Activated naive CD4-positive, alpha-beta T cell treated with anti-CD3 and anti-CD28 coated beads, Interleukin-2, amount 50 U/mL, for 16 hours (primary cell): Measurements from ENCODE around the gene TTLL3.
A peak's percentile ranks its signal among the peaks of the same experiment; 100 is the strongest.
"Not testable (repeated sequence)": the region's sequence is repeated elsewhere in the genome, so short reads cannot be mapped to it uniquely, and the experiment has no call there.

Source experiments
- DNase-seq: peaks from one replicate; pipeline ENCODE4 v3.0.0-alpha.2; 2020

The TTLL3 gene

GRCh38 chr3:9843715-9844438, 33.8 kb downstream of the TTLL3 start, which contains the start of gene RPUSD3:
Gene RPUSD3, minus strand, starts transcription at chr3:9844008. Its CDS starts 18 bp downstream, at chr3:9843990.
- peak; percentile 93 for DNase-seq

DNA sequence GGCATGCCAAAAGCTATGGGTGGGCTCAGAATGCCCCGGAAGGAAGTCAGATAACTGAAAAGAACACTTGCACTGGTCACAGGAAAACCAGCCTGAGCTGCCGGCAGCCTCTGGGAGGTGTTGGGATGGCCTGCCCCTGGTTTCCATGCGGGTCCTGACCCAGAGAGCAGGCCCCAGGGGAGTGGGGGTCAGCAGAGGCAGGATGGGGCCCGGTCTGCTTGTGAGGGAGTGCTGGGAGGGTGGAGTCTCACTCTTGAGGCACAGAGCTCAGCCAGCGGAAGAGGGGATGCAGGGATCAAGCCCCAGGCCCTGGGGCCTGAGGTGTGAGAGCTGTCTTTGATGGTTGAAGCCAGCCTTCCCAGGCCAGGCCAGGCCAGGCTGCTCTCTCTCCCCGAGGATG, 36.2 kb downstream of the TTLL3 start:
- no peak for DNase-seq

DNA sequence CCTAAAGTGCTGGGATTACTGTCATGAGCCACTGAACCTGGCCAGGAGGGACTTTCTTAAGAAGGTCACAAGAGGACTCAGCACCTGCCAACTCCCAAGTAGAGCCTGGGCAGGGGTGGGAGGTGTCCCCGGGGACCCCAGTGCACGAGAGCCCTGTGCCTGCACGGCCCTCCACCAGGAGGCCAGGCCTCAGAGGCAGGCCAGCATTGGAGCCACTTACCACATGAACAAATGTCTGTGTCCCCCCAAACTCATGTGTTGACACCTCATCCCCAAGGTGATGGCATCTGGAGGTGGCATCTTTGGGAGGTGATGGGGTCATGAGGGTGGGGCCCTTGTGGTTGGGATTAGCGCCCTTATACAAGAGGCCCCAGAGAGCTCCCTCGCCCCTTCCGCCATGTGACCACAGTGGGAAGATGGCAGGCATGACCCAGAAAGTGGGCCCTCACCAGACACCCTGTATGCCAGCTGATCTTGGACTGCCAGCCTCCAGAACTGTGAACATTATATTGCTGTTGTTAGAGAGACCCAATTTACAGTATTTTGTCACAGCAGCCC, 36.9 kb downstream of the TTLL3 start:
- DNase-seq: no peak

DNA sequence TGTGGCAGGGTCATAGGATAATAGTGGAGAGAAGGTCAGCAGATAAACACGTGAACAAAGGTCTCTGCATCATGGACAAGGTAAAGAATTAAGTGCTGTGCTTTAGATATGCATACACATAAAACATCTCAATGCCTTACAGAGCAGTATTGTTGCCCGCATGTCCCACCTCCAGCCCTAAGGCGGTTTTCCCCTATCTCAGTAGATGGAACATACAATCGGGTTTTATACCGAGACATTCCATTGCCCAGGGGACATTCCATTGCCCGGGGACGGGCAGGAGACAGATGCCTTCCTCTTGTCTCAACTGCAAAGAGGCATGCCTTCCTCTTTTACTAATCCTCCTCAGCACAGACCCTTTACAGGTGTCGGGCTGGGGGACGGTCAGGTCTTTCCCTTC, 37.8 kb downstream of the TTLL3 start:
- DNase-seq: not testable (repeated sequence)

DNA sequence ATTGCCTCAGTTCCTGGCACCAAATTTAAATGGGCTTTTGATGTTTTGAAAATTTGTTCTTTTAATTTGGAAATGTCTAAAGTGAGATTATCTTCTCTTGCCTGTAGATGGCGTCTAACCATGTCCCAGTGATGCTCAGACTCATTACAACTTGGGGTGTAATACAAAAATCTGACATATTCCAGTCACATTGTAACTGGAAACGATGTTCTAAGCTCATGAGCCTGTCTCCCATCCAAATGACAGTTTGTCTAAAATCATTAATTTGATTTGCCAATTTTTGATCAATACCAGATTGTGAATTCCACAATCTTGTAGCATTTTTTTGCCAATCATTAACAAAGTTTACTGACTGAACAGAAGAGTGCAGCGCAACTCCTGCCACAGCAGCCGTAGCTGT, 38.8 kb downstream of the TTLL3 start:
- DNase-seq: not testable (repeated sequence)

DNA sequence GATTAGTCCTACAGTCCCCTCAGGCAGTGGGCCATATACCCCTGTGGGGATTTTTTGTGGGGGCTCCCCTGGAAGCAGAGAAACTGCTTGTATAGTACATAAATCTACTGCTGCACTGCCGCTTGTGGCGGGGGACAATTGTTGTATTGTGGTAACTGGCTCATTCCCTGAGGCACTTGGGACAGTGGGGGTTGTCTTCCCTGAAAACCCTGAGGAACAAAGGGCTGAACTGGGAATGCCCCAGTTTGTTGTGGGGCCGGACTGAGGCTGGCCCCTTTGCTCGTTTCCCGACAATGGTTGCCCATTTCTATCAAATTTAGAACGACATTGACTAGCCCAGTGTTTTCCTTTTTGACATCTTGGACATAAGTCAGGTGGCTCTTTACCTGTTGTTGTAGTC, 41.3 kb downstream of the TTLL3 start:
- not testable (repeated sequence) for DNase-seq

- not testable (repeated sequence) for DNase-seq
Measured at GRCh38 chr3:9851926-9852325, 41.9 kb downstream of the TTLL3 start.

DNA sequence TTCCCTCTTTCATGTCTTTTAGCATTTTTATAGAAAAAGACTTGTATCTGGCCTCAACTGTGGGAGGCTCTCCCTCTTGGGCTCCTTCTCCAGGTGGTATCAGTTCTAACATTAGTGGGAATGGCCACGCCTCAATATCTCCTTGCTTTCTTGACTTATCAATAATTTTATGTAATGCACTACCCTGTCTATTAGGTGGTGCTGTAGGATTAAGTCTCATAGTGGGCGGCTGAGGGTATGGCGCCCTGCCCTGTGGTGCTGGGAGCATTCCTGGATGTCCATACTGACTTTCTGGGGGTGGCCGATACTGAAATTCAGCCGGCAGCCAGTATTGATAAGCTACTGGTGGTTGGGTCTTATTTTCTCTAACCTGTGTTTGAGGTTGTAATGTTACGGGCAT, 42.5 kb downstream of the TTLL3 start:
- no peak for DNase-seq

DNA sequence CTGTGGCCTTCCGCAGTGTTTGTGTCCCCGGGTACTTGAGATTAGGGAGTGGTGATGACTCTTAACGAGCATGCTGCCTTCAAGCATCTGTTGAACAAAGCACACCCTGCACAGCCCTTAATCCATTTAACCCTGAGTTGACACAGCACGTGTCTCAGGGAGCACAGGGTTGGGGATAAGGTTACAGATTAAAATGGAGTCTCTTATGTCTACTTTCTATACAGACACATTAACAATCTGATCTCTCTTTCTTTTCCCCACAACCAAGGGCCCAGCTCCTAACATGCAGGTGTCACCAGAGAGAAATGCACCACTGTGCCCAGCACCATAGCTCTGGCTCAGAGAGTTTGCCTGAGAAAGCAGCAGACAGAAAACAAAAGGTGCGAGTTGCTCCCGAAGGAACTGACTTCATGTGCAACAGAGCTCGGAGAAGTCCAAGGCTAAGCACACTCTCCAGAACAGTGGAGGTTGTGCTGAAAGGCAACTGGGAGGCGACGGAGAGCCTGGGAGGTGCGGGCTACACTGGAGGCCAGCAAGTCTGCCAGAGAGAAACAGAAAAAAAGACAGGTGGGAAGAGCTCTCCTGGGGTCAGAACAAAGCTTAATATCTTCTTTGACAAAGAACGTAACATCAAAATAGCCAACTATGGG, 44.4 kb downstream of the TTLL3 start:
- not testable (repeated sequence) for DNase-seq

DNA sequence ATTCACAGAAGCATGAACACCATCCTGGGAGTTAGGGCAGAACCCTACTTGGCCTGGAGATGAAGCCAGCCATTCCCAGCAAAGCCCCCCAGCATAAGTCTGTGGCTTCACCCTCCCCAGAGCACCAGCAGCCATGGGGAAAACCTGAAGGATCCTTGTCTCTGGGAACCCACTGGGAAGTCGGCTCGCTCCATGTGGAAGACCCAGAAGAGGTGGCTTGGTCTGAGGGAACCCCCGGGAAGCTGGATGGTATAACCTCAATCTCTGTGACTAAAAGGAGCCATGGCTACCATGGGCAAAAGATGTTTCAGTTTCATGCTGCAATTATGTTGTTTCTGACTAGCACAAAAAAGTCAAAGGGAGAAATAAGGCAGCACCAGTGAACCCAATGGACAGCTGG, 45.5 kb downstream of the TTLL3 start:
- no peak for DNase-seq

GRCh38 chr3:9859530-9860025, 49.5 kb downstream of the TTLL3 start:
- DNase-seq: no peak

GRCh38 chr3:9861201-9861600, 51.1 kb downstream of the TTLL3 start:
- DNase-seq: no peak

DNA sequence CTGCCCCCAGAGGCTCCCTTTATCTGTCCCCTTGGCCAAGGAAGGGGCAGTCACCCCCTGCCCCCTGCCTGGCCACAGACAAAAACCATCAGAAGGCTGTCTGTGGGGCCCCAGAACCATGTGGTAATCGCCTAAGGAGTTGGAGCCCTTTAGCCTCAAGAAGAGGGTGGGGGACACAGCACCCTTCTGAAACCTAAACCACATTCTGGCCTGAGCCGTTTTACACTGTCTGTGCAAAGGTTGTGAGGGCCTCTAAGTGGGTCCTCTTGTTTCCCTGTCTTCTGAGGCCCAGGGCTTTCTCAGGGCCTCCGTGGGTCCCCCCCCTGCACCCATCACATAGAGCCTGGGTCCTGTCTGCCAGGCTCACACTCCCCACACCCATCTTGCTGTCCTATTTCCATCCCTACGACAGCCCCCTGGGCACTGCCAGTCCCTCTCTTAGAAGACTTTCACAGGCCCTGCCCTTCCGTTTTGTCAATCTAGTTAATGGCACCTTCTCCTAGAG, 51.6 kb downstream of the TTLL3 start:
- DNase-seq: no peak

DNA sequence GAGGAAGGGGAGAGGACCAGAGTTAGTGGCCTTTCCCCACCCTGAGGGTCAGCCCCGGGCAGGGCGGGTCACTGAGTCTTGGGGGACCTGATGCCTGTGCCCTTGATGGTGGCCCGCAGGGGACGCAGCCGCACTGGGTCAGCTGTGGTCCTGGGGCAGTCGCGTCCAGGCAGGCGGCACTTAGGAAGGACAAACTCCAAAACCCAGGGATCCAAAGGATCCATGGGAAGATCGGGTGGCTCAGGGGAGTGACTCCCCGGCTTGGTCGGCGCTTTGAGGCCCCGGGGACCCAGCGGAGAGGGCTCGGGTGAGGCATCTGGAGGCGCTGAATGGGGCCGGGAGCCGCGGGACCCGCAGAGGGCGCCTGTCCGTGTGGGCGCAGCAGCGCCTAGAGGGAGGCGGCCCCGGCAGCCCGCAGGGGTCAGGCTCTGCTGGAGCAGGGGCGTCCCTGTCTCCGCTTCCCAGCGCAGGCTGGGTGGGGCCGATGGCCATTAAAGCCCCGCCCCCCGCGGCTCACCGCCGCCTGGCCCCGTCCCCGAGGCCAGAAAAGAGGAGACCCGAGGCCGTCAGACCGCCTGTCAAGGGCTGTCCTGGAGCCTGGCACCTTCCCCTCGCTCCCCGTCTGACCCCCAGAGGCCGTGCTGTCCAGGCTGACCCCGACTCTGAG, 52.5 kb downstream of the TTLL3 start:
- DNase-seq: peak; percentile 43

DNA sequence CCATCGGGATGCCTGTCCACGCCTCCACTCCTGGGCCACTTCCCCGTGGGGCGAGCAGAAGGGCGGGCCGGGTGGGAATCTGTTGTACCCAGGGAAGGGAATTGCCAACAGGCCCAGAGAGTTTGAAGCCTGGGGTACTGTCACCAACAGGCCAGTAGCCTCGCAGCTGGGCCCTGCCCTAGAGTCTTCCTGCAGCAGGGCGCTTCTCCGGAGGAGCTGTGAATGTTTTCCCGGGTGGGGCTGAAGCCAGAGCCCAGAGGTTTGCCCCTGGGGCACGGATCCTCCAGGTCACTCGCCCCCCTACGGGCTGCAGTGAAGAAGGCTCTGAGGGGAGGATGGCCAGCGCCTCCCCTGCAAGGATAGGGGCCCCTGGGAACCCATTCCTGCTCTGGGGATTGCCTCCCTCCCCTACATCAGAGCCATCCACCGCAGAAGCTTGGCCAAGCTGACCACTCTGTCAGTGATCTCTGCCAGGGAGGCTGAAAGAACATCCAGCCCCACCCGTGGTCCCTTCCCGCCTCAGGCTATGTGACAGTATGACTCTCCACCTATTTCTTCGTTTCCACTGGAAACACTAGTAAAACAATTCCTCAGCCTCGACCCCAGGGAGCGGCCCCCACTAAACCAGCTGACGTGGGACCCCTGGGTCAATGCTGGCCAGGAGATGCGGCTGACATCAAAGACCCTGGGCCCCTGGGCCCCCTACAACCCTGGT, 53.2 kb downstream of the TTLL3 start:
- DNase-seq: no peak

DNA sequence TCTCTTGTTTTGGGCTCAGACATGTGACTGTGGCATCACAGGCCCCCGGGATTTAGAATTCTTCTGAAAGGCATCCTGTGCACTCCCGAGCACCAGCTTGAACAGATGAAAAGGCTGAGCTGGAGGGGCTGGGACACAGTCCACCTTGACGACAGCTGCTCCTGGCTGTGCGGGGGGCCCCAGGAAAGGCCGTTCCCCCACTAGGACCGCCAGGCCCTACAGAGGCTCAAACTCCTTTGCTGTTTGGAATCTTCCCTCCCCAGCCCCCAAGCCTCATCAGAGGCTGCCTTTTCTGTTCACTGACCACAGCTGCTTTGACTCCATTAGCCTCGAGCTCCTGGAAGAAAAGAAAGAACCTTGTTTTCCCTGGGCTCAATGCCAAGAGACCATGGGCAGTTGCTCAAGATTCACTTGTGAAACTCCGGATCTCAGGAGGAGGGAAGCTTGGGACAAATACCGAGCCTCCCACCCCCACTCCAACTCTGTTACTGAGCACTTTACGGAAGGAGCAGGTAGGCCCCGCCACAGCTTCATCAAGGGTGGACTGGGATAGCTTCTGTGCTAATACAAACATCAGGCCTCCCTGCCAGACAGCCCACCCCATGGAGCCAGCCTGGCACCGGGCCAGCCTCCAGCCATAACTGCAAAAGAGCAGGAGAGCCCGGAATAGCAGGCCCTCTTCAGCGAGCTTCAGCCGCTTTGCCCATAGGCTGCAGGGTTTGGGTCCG, 54.3 kb downstream of the TTLL3 start:
- no peak for DNase-seq

GRCh38 chr3:9865125-9865637, 55.1 kb downstream of the TTLL3 start:
- DNase-seq: not testable (repeated sequence)

- DNase-seq: no peak
Measured at GRCh38 chr3:9866639-9867038, 56.6 kb downstream of the TTLL3 start.

GRCh38 chr3:9867106-9867505, 57.0 kb downstream of the TTLL3 start:
- DNase-seq: no peak

GRCh38 chr3:9869955-9870354, 59.9 kb downstream of the TTLL3 start:
- no peak for DNase-seq

DNA sequence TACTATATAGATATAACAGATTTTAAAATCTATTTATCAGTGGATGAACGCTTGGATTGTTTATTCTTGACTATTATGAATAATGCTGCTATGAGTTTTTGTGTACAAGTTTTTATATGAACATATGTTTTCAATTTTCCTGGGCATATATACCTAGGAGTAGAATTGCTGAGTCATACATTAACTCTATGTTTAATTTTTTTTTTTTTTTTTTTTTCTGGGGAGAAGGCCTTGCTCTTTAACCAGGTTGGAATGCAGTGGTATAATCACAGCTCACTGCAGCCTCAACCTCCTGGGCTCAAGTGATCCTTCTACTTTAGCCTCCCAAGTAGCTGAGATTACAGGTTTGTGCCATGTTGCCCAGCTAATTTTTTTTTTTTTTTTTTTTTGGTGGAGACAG, 60.9 kb downstream of the TTLL3 start:
- DNase-seq: no peak

- DNase-seq: not testable (repeated sequence)
Measured at GRCh38 chr3:9872067-9872466, 62.0 kb downstream of the TTLL3 start.
